Lower lobe of right lung (tissue), 2 donors: ENCODE results near the gene TMBIM6. TPM values are rescaled to one million over a fixed set of nuclear protein-coding genes. Genes with fewer than 3 reads are reported as not detected.

ENCODE experiments used
- ATAC-seq, 2 donors: fragments of 200-7000 bp; cut with Tn5 transposase; one replicate each; pipeline ENCODE4 v1.9.1; 2020 to 2022; ENCODE audit warnings: mild to moderate bottlenecking in 2 of 2, moderate library complexity in 2 of 2
- DNase-seq: peaks from one replicate; pipeline ENCODE4 v3.0.0-alpha.2; 2020
- H3K27ac ChIP-seq: fragments of 200-600 bp; one replicate; pipeline ENCODE4 v1.8.0; 2022
- H3K27me3 ChIP-seq: fragments of 200-600 bp; one replicate; pipeline ENCODE4 v1.8.0; 2022; ENCODE audit warnings: low read depth
- H3K36me3 ChIP-seq: fragments of 200-600 bp; one replicate; pipeline ENCODE4 v1.8.0; 2022; ENCODE audit warnings: mild to moderate bottlenecking
- H3K4me1 ChIP-seq: fragments of 200-600 bp; one replicate; pipeline ENCODE4 v1.8.0; 2022
- H3K4me3 ChIP-seq: fragments of 200-600 bp; one replicate; pipeline ENCODE4 v1.8.0; 2022; ENCODE audit warnings: mild to moderate bottlenecking
- H3K9me3 ChIP-seq: fragments of 200-600 bp; one replicate; pipeline ENCODE4 v1.8.0; 2022
- intact Hi-C: fragments of 100-400 bp; cut with DNase I; formaldehyde crosslinking; loops from one replicate; pipeline ENCODE4 v1.11.0; 2022
- long read RNA-seq: library from polyadenylated mRNA; unstranded; transcript quantifications from one replicate; pipeline ENCODE4 v2.0.0, GENCODE V29; 2021
- total RNA-seq: library from RNA; stranded (reverse); fragmentation: NEBNext Ultra II Directional; extraction: Animal tissue kit (Norgen Biotek cat#: 25700); gene quantifications from one replicate; pipeline ENCODE4 v1.2.1, GENCODE V29; 2021
- TF ChIP-seq, protein P1 (sequence below): fragments of 200-600 bp; IDR thresholded peaks from one replicate; pipeline ENCODE4 v1.8.0; 2022; ENCODE audit warnings: antibody characterized with exemption, mild to moderate bottlenecking
- donor health status: DM: no; HTN: yes; CAD: no; lungs with severe emphysema.

Gene TMBIM6
- total RNA-seq = 671 TPM
- long read RNA-seq, transcript TMBIM6-201 (10 exons, 2,836 nt) = major isoform, 238 of 497 reads
- long read RNA-seq, transcript TMBIM6-202 (9 exons, 2,598 nt) = minor isoform, 84 of 497 reads
- long read RNA-seq, transcript TMBIM6-209 (8 exons, 2,494 nt) = minor isoform, 5 of 497 reads
- long read RNA-seq, transcript TMBIM6-219 (3 exons, 484 nt) = minor isoform, 8 of 497 reads
- long read RNA-seq, partial matches to known transcripts = 38 of 497 reads
- long read RNA-seq, other reads (novel, unspliced or antisense) = 118 of 497 reads

- Histone ChIP-seq H3K27me3 (no peaks in the 10 kb centered on the region), H3K36me3 (peaks cover 10% of the 10 kb centered on the region), H3K4me1 (peaks cover 43% of the 10 kb centered on the region), H3K27ac (peak within 1 kb of the TSS; percentile 99), H3K4me3 (peak within 1 kb of the TSS; percentile 80), H3K9me3 (no peaks in the 10 kb centered on the region)
- TF ChIP-seq, protein P1, sequence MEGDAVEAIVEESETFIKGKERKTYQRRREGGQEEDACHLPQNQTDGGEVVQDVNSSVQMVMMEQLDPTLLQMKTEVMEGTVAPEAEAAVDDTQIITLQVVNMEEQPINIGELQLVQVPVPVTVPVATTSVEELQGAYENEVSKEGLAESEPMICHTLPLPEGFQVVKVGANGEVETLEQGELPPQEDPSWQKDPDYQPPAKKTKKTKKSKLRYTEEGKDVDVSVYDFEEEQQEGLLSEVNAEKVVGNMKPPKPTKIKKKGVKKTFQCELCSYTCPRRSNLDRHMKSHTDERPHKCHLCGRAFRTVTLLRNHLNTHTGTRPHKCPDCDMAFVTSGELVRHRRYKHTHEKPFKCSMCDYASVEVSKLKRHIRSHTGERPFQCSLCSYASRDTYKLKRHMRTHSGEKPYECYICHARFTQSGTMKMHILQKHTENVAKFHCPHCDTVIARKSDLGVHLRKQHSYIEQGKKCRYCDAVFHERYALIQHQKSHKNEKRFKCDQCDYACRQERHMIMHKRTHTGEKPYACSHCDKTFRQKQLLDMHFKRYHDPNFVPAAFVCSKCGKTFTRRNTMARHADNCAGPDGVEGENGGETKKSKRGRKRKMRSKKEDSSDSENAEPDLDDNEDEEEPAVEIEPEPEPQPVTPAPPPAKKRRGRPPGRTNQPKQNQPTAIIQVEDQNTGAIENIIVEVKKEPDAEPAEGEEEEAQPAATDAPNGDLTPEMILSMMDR = peak; percentile 94
- intact Hi-C loops = no loop called here
- peak; percentile 97 to 98 for ATAC-seq
- DNase-seq = peak; percentile 100
Measured at GRCh38 chr12:49740930-49741881, at the start of gene TMBIM6. Gene TMBIM6, plus strand, starts transcription at chr12:49741557. Its CDS starts 10,937 bp downstream, at chr12:49752494.

DNA sequence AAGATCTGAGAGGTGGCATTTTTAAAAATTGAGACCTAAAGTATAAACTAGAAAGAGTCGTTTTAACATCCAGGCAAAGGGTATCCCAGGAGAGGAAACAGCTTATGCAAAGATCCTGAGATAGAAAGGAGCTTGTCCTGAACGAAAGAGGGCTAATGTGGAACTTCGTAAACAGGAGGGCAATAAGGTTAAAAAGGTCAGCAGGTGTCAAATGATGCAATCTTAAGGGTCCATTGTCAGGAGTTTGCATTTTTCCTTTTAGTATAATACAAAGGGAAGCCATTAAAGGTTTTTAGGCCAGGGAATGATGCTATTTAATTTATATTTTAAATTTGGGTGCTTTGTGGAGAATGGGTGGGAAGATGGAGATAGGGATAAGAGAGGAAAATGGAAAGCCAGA, 48.5 kb upstream of the TMBIM6 start:
- Histone ChIP-seq H3K27me3 (no peaks in the 10 kb centered on the region), H3K36me3 (no peaks in the 10 kb centered on the region), H3K4me3 (no peak overlapping the region), H3K4me1 (peaks cover 51% of the 10 kb centered on the region), H3K27ac (no peak overlapping the region), H3K9me3 (no peaks in the 10 kb centered on the region)
- intact Hi-C loops = no loop called here
- no peak for DNase-seq
- TF ChIP-seq, protein P1 = no peak
- no peak for ATAC-seq

DNA sequence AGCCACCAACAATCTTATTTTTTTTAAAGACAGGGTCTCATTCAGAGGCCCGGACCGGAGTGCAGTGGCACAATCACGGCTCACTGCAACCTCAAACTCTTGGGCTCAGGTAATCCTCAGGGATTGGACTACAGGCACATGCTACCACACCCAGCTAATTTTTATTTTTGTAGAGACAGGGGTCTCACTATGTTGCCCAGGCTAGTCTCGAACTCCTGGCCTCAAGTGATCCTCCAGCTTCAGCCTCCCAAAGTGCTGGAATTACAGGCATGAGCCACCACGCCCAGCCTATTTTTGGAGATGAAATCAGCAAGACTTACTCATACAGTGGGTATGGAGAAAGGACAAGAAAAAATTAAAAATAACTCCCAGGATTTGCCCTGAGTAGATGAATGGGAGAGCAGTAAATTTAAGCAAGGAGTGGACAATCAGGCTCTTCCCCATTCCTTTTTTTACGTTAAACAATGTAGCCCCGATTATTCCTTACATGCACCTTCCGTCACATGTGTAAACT, 47.4 kb upstream of the TMBIM6 start:
- no peaks in the 10 kb centered on the region for H3K9me3 ChIP-seq
- no peaks in the 10 kb centered on the region for H3K27me3 ChIP-seq
- ATAC-seq = no peak
- TF ChIP-seq, protein P1 = no peak
- DNase-seq = no peak
- no peak overlapping the region for H3K4me3 ChIP-seq
- intact Hi-C loops = no loop called here
- no peak overlapping the region for H3K27ac ChIP-seq
- no peaks in the 10 kb centered on the region for H3K36me3 ChIP-seq
- H3K4me1 ChIP-seq = peaks cover 61% of the 10 kb centered on the region

- H3K27ac ChIP-seq = no peak overlapping the region
- TF ChIP-seq, protein P1 = no peak
- no peaks in the 10 kb centered on the region for H3K9me3 ChIP-seq
- no peak overlapping the region for H3K4me3 ChIP-seq
- H3K4me1 ChIP-seq = peaks cover 48% of the 10 kb centered on the region
- H3K27me3 ChIP-seq = no peaks in the 10 kb centered on the region
- DNase-seq (no peak), ATAC-seq (no peak)
- intact Hi-C loops = no loop called here
- no peaks in the 10 kb centered on the region for H3K36me3 ChIP-seq
Measured at GRCh38 chr12:49696723-49697122, 44.6 kb upstream of the TMBIM6 start.

GRCh38 chr12:49697808-49698207, 43.5 kb upstream of the TMBIM6 start:
- no peaks in the 10 kb centered on the region for H3K36me3 ChIP-seq
- no peak for ATAC-seq
- no peak overlapping the region for H3K27ac ChIP-seq
- H3K9me3 ChIP-seq = no peaks in the 10 kb centered on the region
- no peak for DNase-seq
- H3K4me1 ChIP-seq = peaks cover 51% of the 10 kb centered on the region
- H3K4me3 ChIP-seq = no peak overlapping the region
- intact Hi-C loops = no loop called here
- TF ChIP-seq, protein P1 = no peak
- H3K27me3 ChIP-seq = no peaks in the 10 kb centered on the region
